ENCODE measurements around the gene RBMS3.
"Not testable (repeated sequence)": the region's sequence is repeated elsewhere in the genome, so short reads cannot be mapped to it uniquely, and the experiment has no call there.

The RBMS3 gene

DNA sequence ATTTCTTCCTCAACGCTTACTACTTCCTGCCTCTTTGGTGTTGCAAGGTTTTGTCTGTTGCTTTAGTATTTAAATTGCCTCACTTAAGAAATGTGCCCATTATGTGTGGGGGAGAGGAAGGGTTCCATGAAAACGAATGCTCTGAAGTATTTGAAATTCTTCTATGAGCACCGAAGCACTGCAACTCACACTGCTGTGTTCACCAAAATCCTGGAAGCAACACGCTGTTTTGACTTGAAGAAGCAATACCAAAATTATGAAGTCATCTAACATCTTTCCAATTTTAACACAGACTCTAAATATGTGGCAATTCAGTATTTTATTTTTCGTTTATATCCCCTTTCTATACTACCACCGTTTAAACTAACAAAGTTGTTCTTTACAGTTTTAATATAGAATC is 101.5 kb downstream of the RBMS3 start:
- no peak for DNase-seq (ENCODE audit: extremely low read depth in 1 of 2, low read depth in 1 of 2)

GRCh38 chr3:29382845-29383244 is 102.0 kb downstream of the RBMS3 start:
- no peak for DNase-seq (ENCODE audit: extremely low read depth in 1 of 2, low read depth in 1 of 2)

- no peak for DNase-seq (ENCODE audit: extremely low read depth in 1 of 2, low read depth in 1 of 2)
Observed at GRCh38 chr3:29384640-29385039, 103.8 kb downstream of the RBMS3 start.

GRCh38 chr3:29385046-29385830 is 104.4 kb downstream of the RBMS3 start:
- DNase-seq (ENCODE audit: extremely low read depth in 1 of 2, low read depth in 1 of 2) = no peak

DNA sequence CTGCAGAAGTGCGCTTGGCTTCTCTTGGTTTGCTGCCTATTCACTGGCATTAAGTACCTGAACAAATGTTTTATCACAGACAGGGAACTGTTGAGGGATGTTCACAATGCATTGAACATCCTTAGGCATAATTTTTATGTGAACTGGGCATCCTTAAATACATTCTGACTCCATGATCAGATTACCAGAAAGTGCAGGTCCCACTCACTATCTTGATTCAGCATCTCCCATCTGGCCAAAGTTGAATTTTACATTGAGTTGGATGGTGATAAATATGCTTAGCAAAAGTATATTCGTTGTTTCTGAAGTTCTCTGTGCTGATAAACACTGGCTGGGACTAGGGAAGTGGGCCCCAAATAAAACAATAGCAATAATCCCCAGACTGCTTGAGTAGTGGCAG is 108.5 kb downstream of the RBMS3 start:
- no peak for DNase-seq (ENCODE audit: extremely low read depth in 1 of 2, low read depth in 1 of 2)

GRCh38 chr3:29392625-29393388 is 111.9 kb downstream of the RBMS3 start:
- DNase-seq (ENCODE audit: extremely low read depth in 1 of 2, low read depth in 1 of 2) = no peak

- not testable (repeated sequence) for DNase-seq (ENCODE audit: extremely low read depth in 1 of 2, low read depth in 1 of 2)
Observed at GRCh38 chr3:29393946-29394345, 113.1 kb downstream of the RBMS3 start.

DNA sequence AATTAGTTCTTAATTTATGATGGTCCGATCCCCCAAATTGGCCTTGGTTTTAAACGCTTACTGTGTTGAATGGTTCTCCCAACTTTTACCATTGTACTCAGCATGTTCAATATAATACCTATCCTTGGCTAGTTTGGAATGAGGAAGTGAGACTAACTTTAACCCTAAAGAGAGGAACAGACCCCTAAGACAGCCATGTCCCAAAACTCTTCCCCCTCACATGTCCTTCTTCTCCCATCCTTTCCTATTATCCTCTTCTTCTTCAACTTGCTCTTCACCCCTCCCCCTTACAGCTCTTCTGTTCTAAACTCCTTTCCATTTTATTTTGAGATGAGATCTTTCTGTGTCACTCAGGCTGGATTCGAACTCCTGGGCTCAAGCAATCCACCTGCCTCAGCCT is 116.5 kb downstream of the RBMS3 start:
- no peak for DNase-seq (ENCODE audit: extremely low read depth in 1 of 2, low read depth in 1 of 2)

DNA sequence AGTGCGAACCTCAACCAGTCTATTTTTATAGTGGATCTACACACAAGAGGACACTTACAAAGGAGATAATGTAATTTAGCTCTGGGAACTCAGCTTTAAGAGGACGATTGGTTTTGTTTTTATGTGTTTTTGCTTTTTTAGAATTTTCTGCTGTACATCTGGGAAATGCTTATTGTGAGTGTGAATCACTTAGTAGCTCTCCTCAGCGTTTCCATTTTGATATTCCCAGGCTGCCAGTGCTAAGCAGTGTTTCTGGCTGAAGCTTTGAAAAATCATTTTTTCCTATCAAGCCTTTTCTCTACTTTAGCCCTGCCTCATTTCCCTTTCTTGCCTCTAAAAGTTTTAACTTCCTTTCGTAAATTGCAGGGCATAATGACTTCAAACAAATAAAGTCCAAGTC is 117.9 kb downstream of the RBMS3 start:
- DNase-seq (ENCODE audit: extremely low read depth in 1 of 2, low read depth in 1 of 2) = no peak

DNA sequence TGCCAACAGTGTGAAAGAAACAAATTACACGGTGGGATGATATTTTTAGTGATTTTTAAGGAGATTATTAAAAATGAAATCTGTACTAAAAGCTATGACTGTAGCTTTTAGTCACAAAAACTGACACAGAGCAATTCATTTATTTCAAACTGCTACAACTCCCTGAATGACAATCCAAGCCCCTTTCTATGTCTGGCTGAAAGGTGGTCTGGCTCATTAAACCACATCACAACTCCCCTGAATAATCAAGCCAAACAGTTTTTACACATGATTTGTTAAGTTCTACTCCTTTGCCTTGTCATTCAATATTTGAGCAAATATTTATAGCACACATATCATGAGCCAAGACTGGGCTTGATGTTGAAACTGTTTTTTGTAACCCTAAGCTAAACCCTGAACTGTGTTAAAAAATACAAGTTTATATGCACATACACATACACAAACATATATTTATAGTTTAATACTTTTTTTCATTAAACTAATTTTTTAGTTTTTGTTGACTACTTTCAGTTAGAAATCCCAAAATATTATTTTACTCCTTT is 125.5 kb downstream of the RBMS3 start:
- DNase-seq (ENCODE audit: extremely low read depth in 1 of 2, low read depth in 1 of 2) = no peak

GRCh38 chr3:29408676-29409075 is 127.8 kb downstream of the RBMS3 start:
- no peak for DNase-seq (ENCODE audit: extremely low read depth in 1 of 2, low read depth in 1 of 2)

DNA sequence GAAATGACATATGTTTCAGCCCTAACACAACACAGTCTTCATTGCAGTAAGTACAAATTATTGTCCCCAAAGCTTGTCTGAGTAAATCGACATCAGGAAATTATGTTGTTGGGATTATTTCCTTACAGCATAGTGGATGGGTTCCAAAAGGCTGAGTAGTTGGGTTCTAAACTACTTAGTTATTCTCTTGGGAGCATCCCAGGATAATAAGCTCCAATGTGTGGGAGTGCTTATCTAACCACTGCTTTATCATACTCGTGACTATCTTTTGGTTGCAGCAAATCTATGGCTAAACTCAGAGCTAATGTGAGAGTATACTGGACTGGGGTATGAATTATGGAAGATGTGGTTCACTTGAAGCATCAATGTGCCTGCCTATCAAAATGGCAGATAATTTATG is 128.5 kb downstream of the RBMS3 start:
- no peak for DNase-seq (ENCODE audit: extremely low read depth in 1 of 2, low read depth in 1 of 2)

- DNase-seq (ENCODE audit: extremely low read depth in 1 of 2, low read depth in 1 of 2) = no peak
Observed at GRCh38 chr3:29410220-29410619, 129.3 kb downstream of the RBMS3 start.

GRCh38 chr3:29410660-29411405 is 130.0 kb downstream of the RBMS3 start:
- DNase-seq (ENCODE audit: extremely low read depth in 1 of 2, low read depth in 1 of 2) = no peak

DNA sequence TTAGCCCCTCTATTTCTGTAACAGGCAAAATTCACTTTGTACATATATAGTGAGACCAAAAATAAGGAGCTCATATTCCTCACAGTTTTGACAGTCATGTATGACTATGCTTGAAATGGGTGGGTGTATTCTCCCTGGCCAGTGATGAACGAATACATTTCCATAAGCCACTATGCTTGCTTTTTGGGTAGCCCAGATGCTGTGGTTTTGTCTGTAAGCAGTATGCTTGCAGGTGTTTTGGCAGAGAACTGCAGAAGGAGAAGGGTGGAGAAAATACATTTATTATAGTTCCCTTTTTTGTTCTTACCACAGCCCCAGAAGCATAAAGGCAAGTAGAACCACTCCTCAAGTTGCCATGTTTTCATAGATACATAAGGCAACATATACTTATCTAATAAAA is 131.2 kb downstream of the RBMS3 start:
- no peak for DNase-seq (ENCODE audit: extremely low read depth in 1 of 2, low read depth in 1 of 2)

- DNase-seq (ENCODE audit: extremely low read depth in 1 of 2, low read depth in 1 of 2) = no peak
Observed at GRCh38 chr3:29414468-29415224, 133.8 kb downstream of the RBMS3 start.

DNA sequence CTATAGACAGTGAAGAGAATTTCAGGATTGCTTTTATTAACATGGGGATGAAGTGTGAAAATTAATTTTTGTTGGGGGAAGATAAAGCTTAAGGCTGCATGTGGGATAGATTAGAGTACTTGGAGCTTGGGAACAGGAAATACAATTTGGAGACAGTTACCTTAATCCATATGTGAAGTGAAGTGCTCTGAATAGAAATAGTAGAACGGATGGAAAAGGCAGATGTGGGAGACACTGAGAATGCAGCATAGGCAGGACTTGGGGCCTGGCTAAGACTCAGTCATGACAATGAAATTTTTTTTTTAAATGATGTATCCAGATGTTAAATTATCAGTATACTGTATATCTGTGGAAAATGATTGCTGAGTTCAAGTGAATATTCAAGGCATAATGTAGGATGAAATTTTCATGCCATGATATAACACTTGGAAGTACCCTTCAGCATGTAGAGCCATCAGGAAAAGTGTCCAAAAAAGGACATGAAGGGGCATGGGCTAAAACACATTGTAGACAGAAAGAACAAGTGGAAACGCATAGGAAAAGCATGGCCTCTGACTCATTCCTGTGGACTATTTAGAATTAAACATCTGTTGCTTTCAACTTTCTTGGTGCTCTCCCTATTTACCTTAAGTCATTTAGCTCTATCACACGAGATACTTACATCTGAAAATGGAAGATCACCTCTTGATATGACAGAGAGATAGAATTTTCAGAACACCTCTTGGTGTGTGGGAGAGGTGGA is 134.8 kb downstream of the RBMS3 start:
- DNase-seq (ENCODE audit: extremely low read depth in 1 of 2, low read depth in 1 of 2) = no peak

DNA sequence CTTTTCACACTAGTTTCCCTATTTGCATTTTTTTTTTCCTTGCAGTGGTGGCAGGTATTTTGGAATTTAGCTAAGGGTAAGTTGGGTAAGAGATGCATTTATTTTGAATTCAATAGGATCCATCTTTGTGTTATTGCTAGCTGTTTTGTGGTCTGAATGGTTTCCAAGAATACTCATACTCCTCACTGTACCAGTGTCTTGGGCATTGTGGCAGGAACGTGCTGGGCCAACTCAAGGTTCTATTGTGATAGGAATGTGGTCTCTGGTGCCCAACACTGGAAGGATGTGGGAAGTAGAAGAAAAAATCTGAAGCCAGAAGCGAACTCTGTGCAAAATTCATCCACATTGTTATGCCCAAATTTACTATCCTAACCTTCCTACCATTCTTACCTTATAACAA is 135.6 kb downstream of the RBMS3 start:
- no peak for DNase-seq (ENCODE audit: extremely low read depth in 1 of 2, low read depth in 1 of 2)

- DNase-seq (ENCODE audit: extremely low read depth in 1 of 2, low read depth in 1 of 2) = no peak
Observed at GRCh38 chr3:29420106-29420505, 139.2 kb downstream of the RBMS3 start.

Data from activated CD8-positive, alpha-beta memory T cell treated with anti-CD3 and anti-CD28 coated beads for 1 hour (primary cell).